Bronchial epithelial cell (primary cell): ENCODE measurements around the gene SEMA3A. TPM values are rescaled to one million over a fixed set of nuclear protein-coding genes. Genes with fewer than 3 reads are reported as not detected.
A peak's percentile ranks its signal among the peaks of the same experiment; 100 is the strongest.

ENCODE experiments used
- DNase-seq: peaks from one replicate; pipeline ENCODE4 v3.0.0-alpha.2; 2010; ENCODE audit warnings: low read depth
- FAIRE-seq: peaks from 2 replicates; lab custom pipeline; 2011; peaks lifted over from hg19 to GRCh38; lab: Jason Lieb, UNC
- H3K27me3 ChIP-seq: 2 replicates; pipeline ENCODE4 v1.5.1; 2011; ENCODE audit warnings: low read length; ENCODE audit not compliant: control insufficient read depth, insufficient read depth
- H3K36me3 ChIP-seq: 2 replicates; pipeline ENCODE4 v1.5.1; 2011; ENCODE audit warnings: low read length; ENCODE audit not compliant: control insufficient read depth, insufficient read depth
- H3K4me3 ChIP-seq: 2 replicates; pipeline ENCODE4 v1.5.1; 2011; ENCODE audit warnings: mild to moderate bottlenecking, low read depth, low read length, control low read depth
- CTCF ChIP-seq: IDR thresholded peaks from 2 replicates; pipeline ENCODE4 v1.5.1; 2011; ENCODE audit warnings: mild to moderate bottlenecking, moderate library complexity, low read length, control low read depth, inconsistent platforms; ENCODE audit not compliant: insufficient read depth, severe bottlenecking
- total RNA-seq: library from RNA; depleted of rRNA; stranded (reverse); fragments of >200 nt; gene quantifications from 2 replicates; pipeline ENCODE4 v1.2.1, GENCODE V29; 2014

The SEMA3A gene
- total RNA-seq, 1 donor from 2014 or later, result 57.7 TPM

DNA sequence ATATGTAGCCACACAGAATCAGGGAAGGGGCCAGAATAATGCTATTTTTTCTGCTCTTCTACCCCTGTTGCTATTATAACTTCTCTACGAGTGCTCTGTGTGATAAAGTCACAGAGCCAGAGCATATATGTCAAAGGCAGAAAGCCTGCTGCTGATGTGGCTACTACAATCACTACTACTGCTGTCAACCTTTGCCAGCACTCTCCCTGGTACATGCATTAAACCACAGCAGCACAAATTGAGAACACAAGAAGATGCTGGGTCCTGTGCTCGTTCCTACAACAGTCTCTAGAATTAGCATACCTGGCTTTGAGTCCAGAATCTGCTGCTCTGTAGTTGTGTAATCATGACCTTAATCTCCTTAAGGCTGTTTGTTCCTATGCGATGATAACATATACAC is 108.6 kb downstream of the SEMA3A start:
- DNase-seq (no peak), FAIRE-seq (no peak)
- H3K4me3 ChIP-seq, result no peak overlapping the region
- H3K27me3 ChIP-seq, result no peaks in the 10 kb centered on the region
- H3K36me3 ChIP-seq, result no peaks in the 10 kb centered on the region
- no peak for TF ChIP-seq CTCF

- H3K36me3 ChIP-seq, result no peaks in the 10 kb centered on the region
- no peaks in the 10 kb centered on the region for H3K27me3 ChIP-seq
- FAIRE-seq (no peak), DNase-seq (peak; percentile 65)
- H3K4me3 ChIP-seq, result no peak overlapping the region
- TF ChIP-seq CTCF, result no peak
These were observed 109.4 kb downstream of the SEMA3A start for GRCh38 chr7:84085147-84085546.

DNA sequence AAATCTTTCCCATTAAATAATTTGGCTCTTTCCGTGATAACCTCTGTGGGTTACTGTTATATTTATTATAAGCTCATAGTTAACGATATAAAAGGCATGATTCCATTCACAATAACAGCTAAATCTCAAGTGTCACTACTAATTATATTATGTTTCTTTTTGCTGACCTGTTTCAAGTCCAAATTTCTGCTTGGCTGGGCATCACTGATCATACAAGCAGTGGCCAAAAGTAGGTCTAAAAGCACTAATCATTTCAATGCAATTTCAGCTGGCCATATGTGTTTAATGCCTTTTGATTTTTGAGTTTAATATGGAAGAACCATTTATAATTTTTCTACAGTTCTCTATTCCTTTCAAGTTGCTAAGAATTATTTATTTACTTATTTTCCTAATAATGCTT is 110.7 kb downstream of the SEMA3A start:
- H3K27me3 ChIP-seq, result no peaks in the 10 kb centered on the region

GRCh38 chr7:84081973-84082522 is 112.5 kb downstream of the SEMA3A start:
- FAIRE-seq, result no peak
- H3K27me3 ChIP-seq, result no peaks in the 10 kb centered on the region

More for the DNA sequence above, 110.7 kb downstream of the SEMA3A start:
- no peak for FAIRE-seq
- DNase-seq, result no peak
- H3K4me3 ChIP-seq, result no peak overlapping the region
- TF ChIP-seq CTCF, result no peak
- H3K36me3 ChIP-seq, result no peaks in the 10 kb centered on the region

DNA sequence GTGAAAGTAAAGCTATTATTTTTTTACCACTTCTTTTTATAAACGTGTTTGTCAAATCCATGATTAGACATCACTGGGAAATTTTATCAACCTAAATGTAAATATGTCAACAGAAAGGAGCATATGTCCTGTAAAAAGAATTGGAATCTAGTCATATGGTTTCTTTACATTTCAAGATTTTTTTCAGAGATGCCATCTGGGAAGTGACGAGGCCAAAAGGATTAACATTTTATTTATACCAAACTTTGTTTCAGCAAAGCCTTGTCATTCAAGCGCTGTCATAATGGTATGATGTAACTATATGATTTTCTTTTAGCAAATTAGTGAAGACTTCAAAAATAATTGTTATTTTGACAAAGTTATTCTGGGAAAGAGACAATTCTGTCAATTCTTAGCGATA is 117.3 kb downstream of the SEMA3A start:
- no peak for FAIRE-seq
- TF ChIP-seq CTCF, result no peak
- Histone ChIP-seq H3K36me3 (no peaks in the 10 kb centered on the region), H3K27me3 (no peaks in the 10 kb centered on the region), H3K4me3 (no peak overlapping the region)
- DNase-seq, result no peak

More at GRCh38 chr7:84081973-84082522, 112.5 kb downstream of the SEMA3A start:
- Histone ChIP-seq H3K4me3 (no peak overlapping the region), H3K36me3 (no peaks in the 10 kb centered on the region)
- DNase-seq, result no peak
- no peak for TF ChIP-seq CTCF

DNA sequence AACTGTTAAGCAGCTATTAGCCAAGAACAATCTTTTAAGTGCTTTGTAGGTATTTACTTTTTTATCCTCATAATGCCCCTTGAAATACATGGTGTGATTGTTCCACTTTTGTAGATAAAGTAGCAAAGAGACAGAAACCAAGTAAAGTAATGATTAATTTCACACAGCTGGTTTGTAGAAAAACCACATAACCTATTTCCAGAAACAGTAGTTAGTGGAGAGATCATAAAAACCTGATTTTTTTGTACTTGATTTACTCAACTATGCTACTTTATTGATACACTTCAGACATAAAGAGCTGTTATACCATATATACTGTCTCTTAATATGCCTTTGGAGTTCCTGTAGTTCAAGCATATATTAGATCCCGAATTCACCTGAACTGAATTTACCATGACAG is 118.4 kb downstream of the SEMA3A start:
- Histone ChIP-seq H3K4me3 (no peak overlapping the region), H3K36me3 (no peaks in the 10 kb centered on the region), H3K27me3 (no peaks in the 10 kb centered on the region)
- DNase-seq (no peak), FAIRE-seq (no peak)
- no peak for TF ChIP-seq CTCF
